KMS-11 (cell line): ENCODE results near the gene GCA.
A peak's percentile ranks its signal among the peaks of the same experiment; 100 is the strongest.

Source experiments
- H2AFZ ChIP-seq: fragments of 200-600 bp; sonication (generic); 2 replicates; pipeline ENCODE4 v1.6.1; 2016; ENCODE audit warnings: antibody characterized with exemption, mixed run types, low read depth
- H3K27ac ChIP-seq: fragments of 200-600 bp; sonication (generic); 2 replicates; pipeline ENCODE4 v1.6.1; 2016; ENCODE audit warnings: mild to moderate bottlenecking, mixed run types
- H3K27me3 ChIP-seq: fragments of 200-600 bp; sonication (generic); 2 replicates; pipeline ENCODE4 v1.6.1; 2017; ENCODE audit warnings: mild to moderate bottlenecking, low read depth, mixed run types, moderate library complexity; ENCODE audit not compliant: insufficient read depth
- H3K36me3 ChIP-seq: fragments of 200-600 bp; sonication (generic); 2 replicates; pipeline ENCODE4 v1.6.1; 2017; ENCODE audit warnings: mild to moderate bottlenecking, mixed run types; ENCODE audit not compliant: insufficient read depth
- H3K4me1 ChIP-seq: fragments of 200-600 bp; sonication (generic); 2 replicates; pipeline ENCODE4 v1.6.1; 2016; ENCODE audit warnings: mild to moderate bottlenecking, low read depth, mixed run types; ENCODE audit not compliant: poor library complexity, severe bottlenecking
- H3K4me2 ChIP-seq: fragments of 200-600 bp; sonication (generic); 2 replicates; pipeline ENCODE4 v1.7.0; 2016; ENCODE audit warnings: mild to moderate bottlenecking, mixed run types
- H3K4me3 ChIP-seq: fragments of 200-600 bp; sonication (generic); IDR thresholded peaks from 2 replicates; pipeline ENCODE4 v1.6.1; 2017; ENCODE audit warnings: low read depth, low read length, mixed read lengths; ENCODE audit not compliant: insufficient read depth
- H3K79me2 ChIP-seq: fragments of 200-600 bp; sonication (generic); 2 replicates; pipeline ENCODE4 v1.6.1; 2016; ENCODE audit warnings: low read depth, mixed run types; ENCODE audit not compliant: insufficient read depth
- H3K9ac ChIP-seq: fragments of 200-600 bp; sonication (generic); 2 replicates; pipeline ENCODE4 v1.6.1; 2016; ENCODE audit warnings: mild to moderate bottlenecking, mixed run types
- H4K20me1 ChIP-seq: fragments of 200-600 bp; sonication (generic); 2 replicates; pipeline ENCODE4 v1.6.1; 2016; ENCODE audit warnings: mild to moderate bottlenecking, mixed run types; ENCODE audit not compliant: insufficient read depth
- CTCF ChIP-seq: fragments of 200-600 bp; sonication (generic); conservative IDR thresholded peaks from 2 replicates; pipeline ENCODE4 v1.6.1; 2017; ENCODE audit warnings: low read depth, mild to moderate bottlenecking, antibody characterized with exemption, low read length, moderate library complexity, mixed read lengths

The GCA gene

GRCh38 chr2:162300266-162300665 lies 43.7 kb upstream of the GCA start:
- H3K27ac ChIP-seq = no peak overlapping the region
- H3K4me1 ChIP-seq = peaks cover 3% of the 10 kb centered on the region
- H3K36me3 ChIP-seq = no peaks in the 10 kb centered on the region
- no peaks in the 10 kb centered on the region for H3K79me2 ChIP-seq
- TF ChIP-seq CTCF = no peak
- no peak overlapping the region for H3K9ac ChIP-seq
- H3K4me2 ChIP-seq = no peak overlapping the region
- no peaks in the 10 kb centered on the region for H3K27me3 ChIP-seq
- no peak overlapping the region for H2AFZ ChIP-seq
- H4K20me1 ChIP-seq = no peaks in the 10 kb centered on the region
- no peak overlapping the region for H3K4me3 ChIP-seq

- TF ChIP-seq CTCF = peak; percentile 85
- H3K9ac ChIP-seq = no peak overlapping the region
- H2AFZ ChIP-seq = no peak overlapping the region
- H3K4me3 ChIP-seq = no peak overlapping the region
- no peaks in the 10 kb centered on the region for H3K27me3 ChIP-seq
- no peak overlapping the region for H3K27ac ChIP-seq
- H3K4me1 ChIP-seq = peaks cover 3% of the 10 kb centered on the region
- no peaks in the 10 kb centered on the region for H3K36me3 ChIP-seq
- H4K20me1 ChIP-seq = no peaks in the 10 kb centered on the region
- 0 out of 2 replicates have a peak overlapping the region, but pooled peaks have one; percentile 9 for H3K4me2 ChIP-seq
- H3K79me2 ChIP-seq = no peaks in the 10 kb centered on the region
Observed at GRCh38 chr2:162301151-162301804, 42.7 kb upstream of the GCA start.

- H3K4me3 ChIP-seq = no peak overlapping the region
- H3K27ac ChIP-seq = no peak overlapping the region
- TF ChIP-seq CTCF = no peak
- peaks cover 3% of the 10 kb centered on the region for H3K4me1 ChIP-seq
- no peaks in the 10 kb centered on the region for H3K79me2 ChIP-seq
- H2AFZ ChIP-seq = no peak overlapping the region
- no peak overlapping the region for H3K9ac ChIP-seq
- no peaks in the 10 kb centered on the region for H3K27me3 ChIP-seq
- H3K4me2 ChIP-seq = no peak overlapping the region
- no peaks in the 10 kb centered on the region for H4K20me1 ChIP-seq
- no peaks in the 10 kb centered on the region for H3K36me3 ChIP-seq
Observed at GRCh38 chr2:162301877-162302276, 42.1 kb upstream of the GCA start.

GRCh38 chr2:162305901-162306300 lies 38.0 kb upstream of the GCA start:
- Histone ChIP-seq H3K4me3 (no peak overlapping the region), H3K27ac (no peak overlapping the region), H3K27me3 (no peaks in the 10 kb centered on the region), H3K9ac (no peak overlapping the region), H2AFZ (no peak overlapping the region), H3K36me3 (no peaks in the 10 kb centered on the region), H3K4me2 (no peak overlapping the region), H3K4me1 (peaks cover 2% of the 10 kb centered on the region), H3K79me2 (no peaks in the 10 kb centered on the region), H4K20me1 (no peaks in the 10 kb centered on the region)
- TF ChIP-seq CTCF = no peak
